Measurements from ENCODE around the gene GRIN2A.
A peak's percentile ranks its signal among the peaks of the same experiment; 100 is the strongest.

GRIN2A gene

GRCh38 chr16:10182222-10183053, at the start of gene GRIN2A:
Gene GRIN2A (minus strand): TSS chr16:10182428. CDS start chr16:10180411, 2,017 bp downstream.
- peak; percentile 56 for DNase-seq

- no peak for DNase-seq
These were observed 49.3 kb upstream of the GRIN2A start for GRCh38 chr16:10231563-10231962.

DNA sequence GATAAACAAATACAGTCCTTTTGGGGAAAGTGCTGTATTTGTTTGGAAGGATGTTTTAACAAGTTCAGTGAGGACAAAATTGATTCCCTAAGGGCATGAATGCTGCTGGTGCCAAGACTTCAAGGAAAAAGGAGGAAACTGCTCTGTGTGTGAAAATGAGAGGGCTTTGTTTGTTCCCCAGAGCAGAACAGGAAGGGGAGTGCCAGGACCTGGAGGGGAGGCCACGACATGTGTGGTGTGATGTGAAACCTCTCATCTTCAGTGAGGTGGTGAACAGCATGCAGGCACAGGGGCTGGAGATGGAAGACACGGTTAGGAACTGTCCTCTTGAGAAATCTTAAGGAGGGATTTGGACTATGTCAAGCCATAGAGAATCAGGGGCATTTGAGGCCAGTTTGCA, 46.6 kb upstream of the GRIN2A start:
- no peak for DNase-seq

DNA sequence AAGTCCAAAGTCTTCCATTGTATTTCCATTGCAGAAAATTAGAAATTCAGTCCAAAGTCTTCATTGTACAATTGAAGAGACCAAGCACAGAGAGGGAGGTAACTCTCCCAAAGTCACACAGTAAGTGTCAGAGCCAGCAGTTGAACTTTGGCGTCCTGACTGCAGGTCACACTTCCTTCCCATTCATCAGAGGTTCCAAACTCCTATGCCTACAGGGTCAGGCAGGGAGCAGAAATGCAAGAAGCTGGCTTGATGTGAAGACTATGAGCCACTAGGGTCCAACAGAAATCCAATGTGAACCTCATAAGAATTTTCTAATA, 44.7 kb upstream of the GRIN2A start:
- DNase-seq = no peak

GRCh38 chr16:10226141-10226986, 44.1 kb upstream of the GRIN2A start:
- DNase-seq = no peak

GRCh38 chr16:10225653-10226052, 43.4 kb upstream of the GRIN2A start:
- DNase-seq = no peak

- no peak for DNase-seq
These were observed 42.6 kb upstream of the GRIN2A start for GRCh38 chr16:10224850-10225249.

GRCh38 chr16:10220942-10221341, 38.7 kb upstream of the GRIN2A start:
- DNase-seq = no peak

GRCh38 chr16:10219742-10220141, 37.5 kb upstream of the GRIN2A start:
- no peak for DNase-seq

DNA sequence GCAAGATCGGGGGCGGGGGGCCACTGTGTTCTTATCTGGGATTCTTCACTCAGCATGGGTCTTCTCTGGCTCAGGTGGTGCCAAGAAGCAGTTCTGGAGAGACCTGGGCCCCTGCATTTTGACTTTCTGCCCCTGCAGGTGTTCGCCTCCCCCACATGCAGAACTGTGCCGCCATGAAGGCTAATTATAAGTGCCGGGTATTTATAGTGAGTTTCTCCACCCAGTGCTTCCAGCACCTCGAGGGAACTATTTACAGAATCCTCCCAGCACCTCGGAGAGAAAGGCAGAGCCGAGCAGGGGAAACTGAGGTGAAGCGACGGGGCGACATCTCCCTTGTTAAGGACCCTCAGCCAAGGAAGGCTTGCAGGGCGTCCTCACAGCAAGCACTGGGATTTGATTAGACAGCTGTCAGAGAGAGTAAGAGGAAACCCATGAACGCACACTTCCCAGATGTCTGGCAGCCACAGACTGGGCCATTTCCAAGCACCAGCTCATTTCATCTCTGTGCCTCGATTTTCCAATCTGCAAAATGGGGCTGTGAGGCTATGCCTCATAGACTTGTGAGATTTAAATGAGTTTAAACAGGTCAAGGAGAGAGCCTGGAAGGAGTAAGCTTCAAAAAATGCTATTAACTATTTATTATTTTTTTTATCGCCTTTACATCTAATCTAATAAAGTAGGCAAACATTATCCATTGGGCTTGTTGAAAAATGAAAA, 36.4 kb upstream of the GRIN2A start:
- no peak for DNase-seq

DNA sequence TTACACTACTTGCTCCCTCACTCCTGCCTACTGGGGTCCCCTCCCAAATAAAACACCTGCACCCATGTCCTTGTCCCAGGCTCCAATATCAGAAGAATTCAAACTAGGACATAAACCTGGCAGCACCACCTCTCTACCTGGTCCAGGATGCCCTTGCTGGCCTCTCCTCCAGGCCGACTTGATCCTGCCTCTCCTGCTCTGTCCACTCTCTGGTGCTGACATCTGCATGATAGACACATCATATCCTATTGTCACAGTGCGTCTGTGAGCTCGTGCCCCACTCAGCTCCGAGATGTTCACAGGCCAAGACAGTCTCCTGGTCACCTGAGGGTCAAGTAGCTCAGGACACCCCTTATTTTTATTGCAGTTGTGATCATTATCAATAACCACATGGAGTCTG, 31.5 kb upstream of the GRIN2A start:
- no peak for DNase-seq

GRCh38 chr16:10210944-10211343, 28.7 kb upstream of the GRIN2A start:
- DNase-seq = no peak

GRCh38 chr16:10206865-10207264, 24.6 kb upstream of the GRIN2A start:
- no peak for DNase-seq

DNA sequence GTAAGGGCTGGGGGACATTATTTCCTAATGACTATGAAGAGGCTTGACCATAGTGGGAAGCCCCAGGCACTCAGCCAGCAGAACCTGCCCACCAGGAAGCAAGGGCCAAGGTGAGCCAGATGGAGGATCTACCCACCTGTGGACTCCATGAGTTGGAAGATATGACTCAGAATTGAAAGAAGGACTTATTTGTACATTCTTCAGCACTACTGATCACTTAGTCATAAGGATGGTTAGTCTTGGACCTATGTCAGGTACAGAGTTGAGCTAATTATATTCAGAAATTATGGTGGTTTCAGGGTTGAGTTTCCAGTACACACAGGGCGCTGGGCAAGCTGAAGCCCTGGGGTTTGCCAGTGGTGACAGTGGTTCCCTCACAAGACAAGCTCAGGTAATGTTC, 24.0 kb upstream of the GRIN2A start:
- no peak for DNase-seq

GRCh38 chr16:10205688-10206087, 23.5 kb upstream of the GRIN2A start:
- DNase-seq = no peak

GRCh38 chr16:10202649-10203048, 20.4 kb upstream of the GRIN2A start:
- no peak for DNase-seq

GRCh38 chr16:10200637-10201586, 18.7 kb upstream of the GRIN2A start:
- no peak for DNase-seq

DNA sequence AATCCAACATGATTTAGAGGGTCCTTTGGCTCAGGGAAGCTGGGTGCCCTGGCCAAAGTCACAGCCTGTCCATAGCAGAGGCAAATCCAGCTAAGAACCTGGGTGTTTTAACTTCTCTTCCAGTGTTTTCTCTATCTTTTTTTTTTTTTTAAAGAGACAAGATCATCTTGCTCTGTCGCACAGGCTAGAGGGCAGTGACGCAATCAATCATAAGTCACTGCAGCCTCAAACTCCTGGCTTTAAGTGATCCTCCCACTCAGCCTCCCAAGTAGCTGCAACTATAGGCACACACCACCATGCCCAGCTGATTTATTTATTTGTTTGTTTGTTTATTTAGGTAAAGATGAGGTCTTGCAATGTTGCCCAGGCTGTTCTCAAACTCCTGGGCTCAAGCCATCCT, 14.8 kb upstream of the GRIN2A start:
- DNase-seq = no peak

DNA sequence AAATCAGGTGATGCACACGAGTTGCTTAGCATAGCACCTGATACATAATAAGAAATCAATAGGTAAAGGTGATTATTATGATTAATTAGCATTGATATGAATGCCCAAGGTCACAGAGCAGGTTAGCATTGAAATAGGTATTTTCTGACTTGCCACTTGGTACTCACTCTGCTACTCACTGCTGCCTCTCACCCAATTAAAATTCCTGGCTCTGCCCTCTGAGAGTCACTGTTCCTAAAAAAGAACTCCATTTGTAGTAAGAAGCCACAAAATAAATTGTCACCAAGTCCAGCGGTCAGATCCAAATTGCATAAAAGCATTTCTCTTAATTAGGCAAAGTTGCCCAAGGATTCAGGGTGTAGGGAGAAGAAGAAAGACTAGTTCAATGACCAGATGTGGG, 8.9 kb upstream of the GRIN2A start:
- DNase-seq = no peak

DNA sequence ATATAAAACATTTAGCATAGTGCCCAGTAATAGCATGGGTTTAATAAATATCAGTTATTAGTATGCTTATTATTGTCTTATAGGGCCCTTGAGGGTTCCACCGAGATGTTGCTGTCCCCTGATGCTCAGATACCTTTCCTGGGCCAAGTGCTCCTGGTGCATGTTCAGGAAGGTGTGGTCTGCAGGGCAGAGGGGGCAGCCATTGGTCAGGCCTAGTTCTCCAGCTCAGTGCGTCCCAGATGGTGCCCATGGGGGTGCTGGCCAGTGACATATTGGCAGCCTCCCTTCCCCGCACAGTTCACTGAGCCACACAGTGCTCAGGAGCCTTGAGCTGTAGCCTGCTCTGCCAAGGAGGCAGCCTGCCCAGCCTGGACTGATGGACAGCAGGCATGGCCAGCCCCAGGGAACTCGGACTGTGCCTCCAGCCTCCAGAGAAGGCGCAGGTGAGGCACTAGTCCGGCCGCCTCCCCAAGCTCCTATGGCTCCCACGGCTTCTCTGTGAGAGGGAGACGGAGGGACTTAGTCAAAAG, 7.7 kb upstream of the GRIN2A start:
- no peak for DNase-seq

DNA sequence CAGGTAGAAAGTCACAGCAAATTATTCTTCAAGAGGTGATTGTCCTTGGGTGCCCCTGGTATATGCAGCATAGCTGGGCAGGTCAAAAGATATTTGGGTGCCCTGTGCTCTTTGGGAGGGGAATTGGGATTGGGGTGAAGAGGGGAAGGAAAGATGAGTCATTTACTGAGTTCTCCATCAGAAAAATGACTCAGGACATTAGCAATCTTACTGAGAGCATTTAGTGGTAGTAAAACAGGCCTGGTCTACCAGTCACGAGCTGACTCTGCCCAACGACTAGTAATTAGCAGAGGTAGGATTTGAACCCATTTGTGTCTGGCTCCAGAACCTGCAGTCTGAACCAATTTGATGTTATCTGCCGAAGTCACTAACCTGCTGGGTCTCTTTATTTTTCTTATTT, 6.0 kb upstream of the GRIN2A start:
- peak; percentile 54 for DNase-seq

All from EL (cell line).